Measurements from ENCODE around the gene ADCY2. TPM values are rescaled to one million over a fixed set of nuclear protein-coding genes. Genes with fewer than 3 reads are reported as not detected.

The ADCY2 gene
- total and polyA plus RNA-seq, 7 experiments from 2014 or later: not detected

GRCh38 chr5:7367780-7368179 is 28.2 kb upstream of the ADCY2 start:
- peaks cover 0 to 4% (median 0%) of the 10 kb centered on the region in 5 donors for H3K36me3 Mint-ChIP-seq
- CTCF ChIA-PET: no interaction called here
- POLR2A ChIA-PET: no interaction called here
- intact Hi-C loops (cut with micrococcal nuclease): no loop called here
- no peak for ATAC-seq
- peaks cover 1 to 23% (median 8%) of the 10 kb centered on the region in 11 donors for H3K9me3 Mint-ChIP-seq
- no peak for DNase-seq
- H3K27ac Mint-ChIP-seq: no peak overlapping the region
- peaks cover 0 to 4% (median 0%) of the 10 kb centered on the region in 5 donors for H3K27me3 Mint-ChIP-seq
- no peaks in the 10 kb centered on the region for H3K4me1 ChIP-seq (ENCODE audit: control insufficient read depth in 2 of 2, insufficient read depth in 2 of 2, low read length in 2 of 2)
- H3K4me1 Mint-ChIP-seq: no peaks in the 10 kb centered on the region
- H3K27ac ChIP-seq (ENCODE audit: low read depth, low read length): no peak overlapping the region
- H3K9me3 ChIP-seq (ENCODE audit: control insufficient read depth in 2 of 3, low read length in 3 of 3): no peaks in the 10 kb centered on the region
- no peaks in the 10 kb centered on the region for H3K27me3 ChIP-seq (ENCODE audit: control insufficient read depth in 2 of 2, insufficient read depth in 2 of 2, low read length in 2 of 2)
- H3K4me3 ChIP-seq (ENCODE audit: low read length): no peak overlapping the region
- H3K4me3 Mint-ChIP-seq: no peak overlapping the region
- no peaks in the 10 kb centered on the region for H3K36me3 ChIP-seq (ENCODE audit: control insufficient read depth in 2 of 3, insufficient read depth in 3 of 3, low read length in 3 of 3)

- Mint-ChIP-seq H3K9me3 (peaks cover 2 to 23% (median 8%) of the 10 kb centered on the region in 11 donors), H3K4me1 (peaks cover 0 to 2% (median 0%) of the 10 kb centered on the region in 7 donors), H3K27ac (no peak overlapping the region), H3K4me3 (no peak overlapping the region), H3K27me3 (no peaks in the 10 kb centered on the region), H3K36me3 (peaks cover 0 to 7% (median 0%) of the 10 kb centered on the region in 5 donors)
- ATAC-seq (no peak), DNase-seq (no peak)
- intact Hi-C loops (cut with micrococcal nuclease): no loop called here
- Histone ChIP-seq H3K27ac (ENCODE audit: low read depth, low read length) (no peak overlapping the region), H3K27me3 (ENCODE audit: control insufficient read depth in 2 of 2, insufficient read depth in 2 of 2, low read length in 2 of 2) (no peaks in the 10 kb centered on the region), H3K36me3 (ENCODE audit: control insufficient read depth in 2 of 3, insufficient read depth in 3 of 3, low read length in 3 of 3) (no peaks in the 10 kb centered on the region), H3K4me3 (ENCODE audit: low read length) (no peak overlapping the region), H3K9me3 (ENCODE audit: control insufficient read depth in 2 of 3, low read length in 3 of 3) (no peaks in the 10 kb centered on the region), H3K4me1 (ENCODE audit: control insufficient read depth in 2 of 2, insufficient read depth in 2 of 2, low read length in 2 of 2) (no peaks in the 10 kb centered on the region)
- ChIA-PET CTCF (no interaction called here), POLR2A (no interaction called here)
Observed at GRCh38 chr5:7372399-7372798, 23.5 kb upstream of the ADCY2 start.

GRCh38 chr5:7374186-7374585 is 21.8 kb upstream of the ADCY2 start:
- CTCF ChIA-PET: no interaction called here
- POLR2A ChIA-PET: no interaction called here

GRCh38 chr5:7375457-7375856 is 20.5 kb upstream of the ADCY2 start:
- CTCF ChIA-PET: interaction anchor here (0.6 kb wide), 1 partner anchor 1932 kb away, joined by 3 read pairs; no protein-coding TSS in a partner anchor
- peaks cover 0 to 8% (median 3%) of the 10 kb centered on the region in 11 donors for H3K9me3 Mint-ChIP-seq

More at GRCh38 chr5:7374186-7374585, 21.8 kb upstream of the ADCY2 start:
- intact Hi-C loops (cut with micrococcal nuclease): no loop called here
- H3K4me1 ChIP-seq (ENCODE audit: control insufficient read depth in 2 of 2, insufficient read depth in 2 of 2, low read length in 2 of 2): no peaks in the 10 kb centered on the region
- H3K4me3 ChIP-seq (ENCODE audit: low read length): no peak overlapping the region
- no peak overlapping the region for H3K4me3 Mint-ChIP-seq
- H3K27me3 Mint-ChIP-seq: peaks cover 0 to 3% (median 0%) of the 10 kb centered on the region in 5 donors
- no peaks in the 10 kb centered on the region for H3K9me3 ChIP-seq (ENCODE audit: control insufficient read depth in 2 of 3, low read length in 3 of 3)
- no peak for DNase-seq
- H3K27me3 ChIP-seq (ENCODE audit: control insufficient read depth in 2 of 2, insufficient read depth in 2 of 2, low read length in 2 of 2): no peaks in the 10 kb centered on the region
- H3K4me1 Mint-ChIP-seq: peaks cover 0 to 2% (median 0%) of the 10 kb centered on the region in 7 donors
- H3K27ac Mint-ChIP-seq: no peak overlapping the region
- no peak overlapping the region for H3K27ac ChIP-seq (ENCODE audit: low read depth, low read length)
- peaks cover 0 to 3% (median 0%) of the 10 kb centered on the region in 5 donors for H3K36me3 Mint-ChIP-seq
- peaks cover 0 to 11% (median 5%) of the 10 kb centered on the region in 11 donors for H3K9me3 Mint-ChIP-seq
- ATAC-seq: no peak
- H3K36me3 ChIP-seq (ENCODE audit: control insufficient read depth in 2 of 3, insufficient read depth in 3 of 3, low read length in 3 of 3): no peaks in the 10 kb centered on the region

GRCh38 chr5:7376871-7377270 is 19.1 kb upstream of the ADCY2 start:
- Mint-ChIP-seq H3K27me3 (peaks cover 0 to 7% (median 0%) of the 10 kb centered on the region in 5 donors), H3K36me3 (peaks cover 0 to 3% (median 0%) of the 10 kb centered on the region in 5 donors)

More at GRCh38 chr5:7375457-7375856, 20.5 kb upstream of the ADCY2 start:
- no peak for ATAC-seq
- Histone ChIP-seq H3K27ac (ENCODE audit: low read depth, low read length) (no peak overlapping the region), H3K9me3 (ENCODE audit: control insufficient read depth in 2 of 3, low read length in 3 of 3) (no peaks in the 10 kb centered on the region), H3K4me3 (ENCODE audit: low read length) (no peak overlapping the region), H3K27me3 (ENCODE audit: control insufficient read depth in 2 of 2, insufficient read depth in 2 of 2, low read length in 2 of 2) (no peaks in the 10 kb centered on the region), H3K36me3 (ENCODE audit: control insufficient read depth in 2 of 3, insufficient read depth in 3 of 3, low read length in 3 of 3) (no peaks in the 10 kb centered on the region), H3K4me1 (ENCODE audit: control insufficient read depth in 2 of 2, insufficient read depth in 2 of 2, low read length in 2 of 2) (no peaks in the 10 kb centered on the region)
- Mint-ChIP-seq H3K4me1 (peaks cover 0 to 2% (median 0%) of the 10 kb centered on the region in 7 donors), H3K36me3 (peaks cover 0 to 3% (median 0%) of the 10 kb centered on the region in 5 donors), H3K27me3 (peaks cover 0 to 3% (median 0%) of the 10 kb centered on the region in 5 donors), H3K27ac (no peak overlapping the region), H3K4me3 (no peak overlapping the region)
- POLR2A ChIA-PET: no interaction called here
- DNase-seq: no peak
- intact Hi-C loops (cut with micrococcal nuclease): no loop called here

GRCh38 chr5:7377761-7378160 is 18.2 kb upstream of the ADCY2 start:
- peaks cover 0 to 5% (median 0%) of the 10 kb centered on the region in 11 donors for H3K9me3 Mint-ChIP-seq
- CTCF ChIA-PET: no interaction called here
- Histone ChIP-seq H3K27me3 (ENCODE audit: control insufficient read depth in 2 of 2, insufficient read depth in 2 of 2, low read length in 2 of 2) (no peaks in the 10 kb centered on the region), H3K27ac (ENCODE audit: low read depth, low read length) (no peak overlapping the region), H3K36me3 (ENCODE audit: control insufficient read depth in 2 of 3, insufficient read depth in 3 of 3, low read length in 3 of 3) (no peaks in the 10 kb centered on the region), H3K4me1 (ENCODE audit: control insufficient read depth in 2 of 2, insufficient read depth in 2 of 2, low read length in 2 of 2) (no peaks in the 10 kb centered on the region), H3K4me3 (ENCODE audit: low read length) (no peak overlapping the region), H3K9me3 (ENCODE audit: control insufficient read depth in 2 of 3, low read length in 3 of 3) (no peaks in the 10 kb centered on the region)
- peaks cover 0 to 3% (median 0%) of the 10 kb centered on the region in 5 donors for H3K36me3 Mint-ChIP-seq
- ATAC-seq: no peak
- no peak for DNase-seq
- H3K4me3 Mint-ChIP-seq: no peak overlapping the region
- POLR2A ChIA-PET: no interaction called here
- no peak overlapping the region for H3K27ac Mint-ChIP-seq
- peaks cover 0 to 2% (median 0%) of the 10 kb centered on the region in 7 donors for H3K4me1 Mint-ChIP-seq
- peaks cover 0 to 7% (median 0%) of the 10 kb centered on the region in 5 donors for H3K27me3 Mint-ChIP-seq
- intact Hi-C loops (cut with micrococcal nuclease): no loop called here

More at GRCh38 chr5:7376871-7377270, 19.1 kb upstream of the ADCY2 start:
- no peak overlapping the region for H3K4me3 Mint-ChIP-seq
- CTCF ChIA-PET: no interaction called here
- Histone ChIP-seq H3K27me3 (ENCODE audit: control insufficient read depth in 2 of 2, insufficient read depth in 2 of 2, low read length in 2 of 2) (no peaks in the 10 kb centered on the region), H3K36me3 (ENCODE audit: control insufficient read depth in 2 of 3, insufficient read depth in 3 of 3, low read length in 3 of 3) (no peaks in the 10 kb centered on the region), H3K27ac (ENCODE audit: low read depth, low read length) (no peak overlapping the region), H3K4me1 (ENCODE audit: control insufficient read depth in 2 of 2, insufficient read depth in 2 of 2, low read length in 2 of 2) (no peaks in the 10 kb centered on the region), H3K9me3 (ENCODE audit: control insufficient read depth in 2 of 3, low read length in 3 of 3) (no peaks in the 10 kb centered on the region), H3K4me3 (ENCODE audit: low read length) (no peak overlapping the region)
- intact Hi-C loops (cut with micrococcal nuclease): no loop called here
- POLR2A ChIA-PET: no interaction called here
- H3K9me3 Mint-ChIP-seq: peaks cover 0 to 5% (median 0%) of the 10 kb centered on the region in 11 donors
- H3K4me1 Mint-ChIP-seq: peaks cover 0 to 2% (median 0%) of the 10 kb centered on the region in 7 donors
- ATAC-seq: no peak
- H3K27ac Mint-ChIP-seq: no peak overlapping the region
- no peak for DNase-seq

GRCh38 chr5:7382588-7382987 is 13.3 kb upstream of the ADCY2 start:
- CTCF ChIA-PET: no interaction called here
- H3K9me3 ChIP-seq (ENCODE audit: control insufficient read depth in 2 of 3, low read length in 3 of 3): no peaks in the 10 kb centered on the region
- H3K36me3 Mint-ChIP-seq: no peaks in the 10 kb centered on the region
- ATAC-seq: no peak
- POLR2A ChIA-PET: no interaction called here
- no peak overlapping the region for H3K27ac ChIP-seq (ENCODE audit: low read depth, low read length)
- no peaks in the 10 kb centered on the region for H3K4me1 ChIP-seq (ENCODE audit: control insufficient read depth in 2 of 2, insufficient read depth in 2 of 2, low read length in 2 of 2)
- H3K27me3 Mint-ChIP-seq: peaks cover 0 to 15% (median 3%) of the 10 kb centered on the region in 5 donors
- H3K27me3 ChIP-seq (ENCODE audit: control insufficient read depth in 2 of 2, insufficient read depth in 2 of 2, low read length in 2 of 2): no peaks in the 10 kb centered on the region
- H3K27ac Mint-ChIP-seq: no peak overlapping the region
- no peak overlapping the region for H3K4me3 ChIP-seq (ENCODE audit: low read length)
- no peak for DNase-seq
- no peak overlapping the region for H3K4me3 Mint-ChIP-seq
- H3K36me3 ChIP-seq (ENCODE audit: control insufficient read depth in 2 of 3, insufficient read depth in 3 of 3, low read length in 3 of 3): no peaks in the 10 kb centered on the region
- peaks cover 0 to 5% (median 0%) of the 10 kb centered on the region in 11 donors for H3K9me3 Mint-ChIP-seq
- intact Hi-C loops (cut with micrococcal nuclease): no loop called here
- H3K4me1 Mint-ChIP-seq: no peaks in the 10 kb centered on the region

All from naive thymus-derived CD4-positive, alpha-beta T cell (primary cell).